ENCODE measurements around the gene BCAS3.

BCAS3 gene

GRCh38 chr17:61279476-61280145 lies 602.0 kb downstream of the BCAS3 start:
- DNase-seq = no peak

GRCh38 chr17:61280338-61280737 lies 602.7 kb downstream of the BCAS3 start:
- no peak for DNase-seq

DNA sequence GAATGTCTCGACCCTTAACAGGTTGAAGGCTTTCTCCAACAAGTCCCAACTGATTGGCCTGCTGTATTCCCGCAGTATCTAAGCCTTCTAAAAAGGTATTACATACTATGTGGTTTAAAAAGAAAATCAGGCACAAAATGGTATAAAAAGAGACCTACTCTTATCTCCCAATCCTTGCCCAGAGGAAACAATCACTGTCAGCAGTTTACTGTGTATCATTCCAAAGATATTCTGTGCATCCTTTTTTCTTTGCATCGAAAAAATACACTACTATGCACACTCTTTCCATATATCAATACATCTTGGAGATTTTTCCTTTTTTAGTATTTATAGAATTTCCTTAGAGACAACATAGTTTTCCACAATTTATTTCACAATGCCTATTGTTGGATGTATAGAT lies 603.2 kb downstream of the BCAS3 start:
- no peak for DNase-seq

DNA sequence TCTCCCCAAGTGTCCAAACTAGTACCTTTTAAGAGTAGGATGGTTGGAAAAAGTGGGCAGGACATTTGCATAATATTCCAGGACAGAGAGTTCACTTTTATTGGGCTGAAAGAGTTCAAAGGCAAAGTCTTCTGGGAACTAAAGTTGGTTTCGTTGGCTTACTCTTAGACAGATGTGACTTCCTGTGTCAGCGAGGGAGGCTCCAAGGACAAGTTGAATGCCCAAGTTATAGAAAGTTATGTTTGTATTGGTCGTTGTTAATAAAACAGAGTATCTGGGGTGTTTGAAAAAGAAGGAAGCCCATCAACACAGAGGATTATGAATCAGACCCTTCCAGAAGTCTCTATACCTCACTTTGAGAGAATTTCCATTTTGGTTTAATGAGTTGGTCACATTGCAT lies 604.7 kb downstream of the BCAS3 start:
- no peak for DNase-seq

DNA sequence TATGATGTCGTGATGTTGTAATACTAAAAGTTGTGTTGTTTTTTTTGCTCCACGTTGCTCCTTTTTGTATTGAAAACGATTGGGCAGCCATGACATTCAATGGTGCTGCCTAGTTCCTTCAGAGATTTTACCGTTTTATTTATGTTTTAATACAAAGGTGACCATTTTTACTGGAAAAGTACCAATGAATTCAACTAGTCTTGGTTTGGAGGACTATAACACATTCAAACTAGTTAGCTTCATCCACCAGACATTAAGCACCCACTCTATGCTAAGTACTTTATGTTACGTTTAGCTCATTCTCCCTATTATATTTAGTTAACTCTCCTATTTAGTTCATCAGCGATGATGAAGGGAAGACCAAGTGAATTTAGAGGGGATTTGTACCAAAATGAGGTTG lies 605.4 kb downstream of the BCAS3 start:
- DNase-seq = no peak

- DNase-seq = no peak
Measured at GRCh38 chr17:61284174-61284573, 606.5 kb downstream of the BCAS3 start.

DNA sequence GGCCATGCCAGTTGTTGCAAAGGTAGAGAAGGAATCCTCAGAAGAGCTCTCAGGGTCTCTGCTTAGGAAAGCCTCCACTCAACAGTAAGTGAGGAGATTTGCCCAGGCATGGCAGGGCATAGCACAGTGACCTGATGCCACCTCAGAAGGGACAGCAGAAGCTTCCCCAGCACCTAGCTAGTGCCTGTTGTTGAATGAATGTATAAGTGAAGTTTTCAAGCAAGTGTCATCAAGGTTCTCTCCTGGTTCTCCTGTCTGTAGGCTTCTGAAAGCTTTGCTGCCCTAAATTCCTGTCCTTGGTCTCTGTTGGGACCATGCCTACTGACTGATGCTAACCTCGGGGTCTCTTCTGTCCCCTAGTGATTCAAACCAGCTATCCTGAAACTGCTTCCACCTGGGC lies 607.1 kb downstream of the BCAS3 start:
- DNase-seq = no peak

- no peak for DNase-seq
Measured at GRCh38 chr17:61285526-61286320, 608.1 kb downstream of the BCAS3 start.

DNA sequence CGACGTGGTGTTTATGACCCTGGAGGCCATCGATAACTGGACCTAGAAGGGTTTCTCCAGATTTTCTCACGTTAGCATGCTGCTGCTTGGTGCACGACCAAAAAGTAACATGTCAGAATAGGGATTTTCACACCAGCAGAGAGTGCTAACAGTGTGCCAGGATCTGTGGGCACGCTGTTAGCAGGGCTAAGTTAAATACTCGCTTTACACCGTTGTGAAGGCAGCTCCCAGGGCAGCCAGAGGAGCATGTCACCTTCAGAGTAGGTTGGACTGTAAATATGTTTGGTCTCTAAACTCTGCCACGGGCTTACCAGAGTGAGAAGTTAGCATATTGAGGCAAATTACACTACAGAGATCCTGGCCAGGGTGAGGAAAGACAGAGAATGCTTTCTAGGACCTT lies 608.8 kb downstream of the BCAS3 start:
- DNase-seq = no peak

DNA sequence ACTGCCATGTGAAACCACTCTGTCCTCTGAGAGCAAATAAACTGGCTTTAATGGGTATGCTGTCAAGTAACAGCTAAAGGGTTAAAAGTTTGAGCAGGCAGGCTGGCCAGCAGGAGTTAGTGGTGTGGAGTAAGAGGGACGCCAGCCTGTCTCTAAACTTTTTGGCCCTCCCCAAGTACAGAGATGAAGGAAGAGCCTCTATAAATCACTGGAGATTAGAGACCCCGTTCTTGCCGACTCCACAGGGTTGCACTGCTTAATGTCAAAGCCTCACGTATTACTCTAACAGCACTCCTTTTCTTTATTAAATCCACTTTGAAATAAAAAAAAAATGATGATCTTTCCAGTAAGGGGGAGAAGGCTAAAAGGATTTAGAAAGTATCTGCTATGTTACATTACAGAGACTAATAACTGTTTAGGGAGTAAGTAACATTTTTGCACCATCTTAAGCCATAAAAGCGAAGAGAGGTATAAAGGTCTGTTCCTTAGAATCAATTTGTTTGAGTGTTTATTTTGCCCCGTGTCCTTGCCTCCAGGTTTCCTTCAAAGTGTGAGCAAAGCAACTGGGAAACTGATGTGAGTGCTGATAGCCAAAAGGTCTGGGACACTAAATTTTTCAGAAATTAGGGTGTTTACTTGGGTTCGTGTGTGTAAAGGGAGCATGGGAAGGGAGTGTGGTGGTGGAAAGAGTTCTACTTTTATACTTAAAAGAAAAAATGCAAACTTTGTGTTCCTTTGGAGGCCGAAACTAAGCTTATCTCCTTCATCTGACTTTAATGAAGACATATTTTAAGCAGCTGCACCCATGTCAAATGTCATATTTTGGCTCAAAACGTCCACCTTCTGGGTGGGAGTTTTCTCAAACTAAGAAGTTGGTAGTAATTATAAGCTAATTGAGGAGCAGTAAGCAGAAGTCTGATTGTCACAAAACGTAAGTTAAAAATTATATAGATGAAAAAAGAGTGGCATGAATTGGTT lies 612.0 kb downstream of the BCAS3 start:
- no peak for DNase-seq

- no peak for DNase-seq
Measured at GRCh38 chr17:61291451-61292285, 614.0 kb downstream of the BCAS3 start.

- no peak for DNase-seq
Measured at GRCh38 chr17:61294286-61294685, 616.6 kb downstream of the BCAS3 start.

- DNase-seq = peak; percentile 21
Measured at GRCh38 chr17:61294777-61295176, 617.1 kb downstream of the BCAS3 start.

DNA sequence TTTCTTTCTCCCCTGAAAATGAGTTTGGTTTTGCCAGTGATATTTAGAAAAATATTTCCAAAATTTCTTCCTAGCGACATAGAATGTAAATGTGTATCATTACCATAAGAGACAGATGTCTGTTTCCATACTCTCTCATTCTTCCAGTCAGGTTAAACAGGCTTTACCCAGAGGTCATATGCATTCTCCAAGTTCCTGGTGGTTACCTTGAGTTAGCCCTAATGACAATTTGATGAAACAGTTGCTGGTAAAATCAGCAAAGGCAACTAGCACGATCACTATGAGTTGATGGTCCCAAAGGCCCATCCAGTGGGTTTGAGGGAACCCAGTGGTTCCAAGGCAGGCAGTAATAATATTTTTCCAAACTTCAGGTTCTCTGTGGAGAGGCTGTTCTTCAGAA lies 618.4 kb downstream of the BCAS3 start:
- DNase-seq = no peak

DNA sequence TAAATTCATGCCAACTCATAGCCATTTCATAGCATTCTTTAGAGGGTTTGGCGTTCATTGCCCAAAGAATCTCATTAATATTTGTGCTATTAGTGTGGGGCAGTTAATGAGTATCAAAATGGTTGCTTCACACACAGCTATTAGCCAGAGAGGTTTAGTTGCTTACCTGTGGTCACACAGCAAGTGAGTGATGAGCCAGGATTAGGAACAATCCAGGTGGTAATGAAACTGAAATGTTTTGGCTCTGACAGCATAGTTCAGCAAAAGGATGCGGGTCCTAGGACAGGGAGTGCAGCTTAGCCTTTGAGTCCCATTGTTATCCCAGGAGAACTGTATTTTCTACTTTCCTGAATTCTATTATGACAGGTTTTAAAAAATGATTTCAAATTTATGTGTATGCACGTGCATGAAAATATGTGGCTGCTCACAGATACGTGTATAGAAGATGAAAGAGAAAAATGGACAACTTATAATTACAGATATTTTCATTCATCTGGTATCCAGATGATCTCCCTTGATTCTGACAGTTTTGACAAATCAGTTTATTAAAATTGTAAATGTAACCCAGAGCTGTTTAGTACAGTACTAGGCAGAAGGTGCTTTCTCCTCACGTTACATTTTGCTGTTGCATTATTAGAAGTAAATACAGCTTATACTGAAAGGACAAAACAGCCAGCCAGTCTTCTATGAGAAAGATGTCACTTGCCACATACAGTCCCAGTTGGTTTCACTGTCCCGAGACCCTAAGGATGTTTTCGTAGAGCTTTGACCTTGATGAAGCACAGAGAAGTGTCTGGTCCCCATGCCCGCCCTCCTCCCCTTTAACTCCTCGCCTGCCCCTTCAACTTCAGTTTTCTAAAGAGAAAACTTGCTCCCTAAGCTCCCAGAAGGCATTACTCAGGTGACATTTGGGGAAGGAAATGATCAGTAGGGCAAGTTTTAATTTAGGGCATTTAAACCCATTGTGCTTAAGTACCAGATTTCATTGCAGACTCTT lies 622.2 kb downstream of the BCAS3 start:
- DNase-seq = no peak

- peak; percentile 81 for DNase-seq
Measured at GRCh38 chr17:61302953-61303816, 625.5 kb downstream of the BCAS3 start.

GRCh38 chr17:61303817-61304096 lies 626.1 kb downstream of the BCAS3 start:
- DNase-seq = no peak

DNA sequence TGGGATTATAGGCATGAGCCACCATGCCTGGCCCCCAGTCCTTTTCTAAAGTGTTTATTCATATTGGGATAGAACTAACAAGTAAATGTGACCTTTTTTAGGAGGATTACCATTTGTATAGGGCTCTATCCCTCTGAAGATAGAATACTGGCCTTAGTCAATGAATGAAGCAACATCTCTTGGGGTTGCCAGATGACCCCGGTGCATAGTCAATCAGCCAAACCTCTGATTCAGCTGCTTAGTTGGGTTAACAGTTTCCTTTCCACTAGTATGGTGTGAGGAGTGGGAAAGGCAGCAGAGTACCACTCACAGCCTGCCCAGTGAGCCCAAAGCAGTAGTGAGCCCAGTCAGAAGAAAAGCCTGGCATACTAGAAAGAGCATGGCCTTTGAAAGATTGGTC lies 627.4 kb downstream of the BCAS3 start:
- no peak for DNase-seq

DNA sequence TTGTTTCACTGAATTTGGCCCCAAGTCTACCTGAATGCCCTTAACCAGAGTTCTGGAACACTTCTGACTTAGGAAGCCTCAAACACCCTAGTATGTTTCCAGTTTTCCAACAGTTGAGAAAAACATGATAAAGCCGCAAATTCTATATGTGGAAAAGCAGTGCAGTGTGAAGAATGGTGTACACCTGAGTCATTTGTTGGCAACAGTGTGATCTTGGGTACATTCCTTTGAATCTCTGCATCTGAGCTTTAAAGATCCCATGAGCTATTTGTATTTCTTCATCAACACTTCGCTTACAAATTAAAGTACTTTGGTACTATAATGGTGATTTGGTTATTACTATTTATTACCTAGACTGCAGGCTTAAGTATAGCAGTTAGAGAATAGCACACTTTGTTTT lies 628.4 kb downstream of the BCAS3 start:
- DNase-seq = no peak

Measured in retina (tissue), 1 donor.